HG03039 (cell line): ENCODE results near the gene PLD5.
"Not testable (repeated sequence)": the region's sequence is repeated elsewhere in the genome, so short reads cannot be mapped to it uniquely, and the experiment has no call there.

Experiments used
- ATAC-seq: cut with Tn5 transposase; IDR thresholded peaks from one replicate; pipeline ENCODE4 v1.9.1; 2021; ENCODE audit warnings: mild to moderate bottlenecking, moderate library complexity; ENCODE audit not compliant: unreplicated experiment

Gene PLD5

DNA sequence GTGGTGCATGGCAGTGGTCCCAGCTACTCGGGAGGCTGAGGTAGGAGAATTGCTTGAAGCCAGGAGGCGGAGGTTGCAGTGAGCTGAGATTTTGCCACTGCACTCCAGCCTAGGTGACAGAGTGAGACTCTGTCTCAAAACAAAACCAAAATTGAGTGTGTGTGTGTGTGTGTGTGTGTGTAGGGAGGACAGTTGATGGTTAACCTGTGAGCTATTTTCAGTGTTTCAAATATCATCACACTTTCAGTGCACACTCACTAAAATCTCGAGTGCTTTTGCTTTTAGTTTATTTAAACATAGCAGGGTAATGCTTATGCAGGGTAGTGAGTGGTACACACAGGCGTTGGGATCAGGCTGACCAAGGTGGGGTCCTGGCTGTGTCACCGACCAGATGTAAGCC is 344.7 kb downstream of the PLD5 start:
- peak; percentile 79 for ATAC-seq

DNA sequence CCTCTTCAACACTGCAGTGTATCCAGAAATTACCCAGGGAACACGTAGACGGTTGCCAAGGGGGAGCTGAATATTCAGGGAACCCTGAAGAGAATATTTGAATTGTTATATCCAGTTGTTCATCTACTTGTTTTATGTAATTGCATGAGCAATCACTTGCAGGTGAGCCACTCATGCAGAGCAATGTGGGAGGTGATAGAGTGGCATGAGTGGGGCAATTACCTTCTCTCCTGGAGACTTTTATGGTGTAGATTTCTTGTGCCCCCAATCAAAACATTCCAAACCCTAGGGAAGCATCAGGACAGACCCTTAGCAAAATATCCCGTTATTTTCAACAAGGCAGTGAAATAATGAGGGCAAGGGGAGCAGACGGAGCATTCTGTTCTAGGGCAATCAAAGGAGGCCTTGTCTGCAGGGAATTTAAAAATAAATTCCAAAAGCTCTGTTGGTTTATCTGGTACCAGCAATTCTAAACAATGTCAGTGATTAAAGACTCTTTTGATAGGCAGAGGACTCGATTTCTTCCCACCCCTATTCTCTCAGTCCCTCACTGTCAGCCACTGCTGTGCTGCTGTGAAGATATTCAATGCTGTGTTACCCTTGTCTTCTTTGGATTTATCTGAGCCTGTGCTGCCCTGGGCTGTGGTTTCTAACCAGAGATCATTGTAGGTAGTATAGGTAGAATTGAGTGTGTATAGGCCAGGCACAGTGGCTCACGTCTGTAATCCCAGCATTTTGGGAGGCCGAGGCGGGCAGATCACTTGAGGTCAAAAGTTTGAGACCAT is 345.4 kb downstream of the PLD5 start:
- ATAC-seq: no peak

DNA sequence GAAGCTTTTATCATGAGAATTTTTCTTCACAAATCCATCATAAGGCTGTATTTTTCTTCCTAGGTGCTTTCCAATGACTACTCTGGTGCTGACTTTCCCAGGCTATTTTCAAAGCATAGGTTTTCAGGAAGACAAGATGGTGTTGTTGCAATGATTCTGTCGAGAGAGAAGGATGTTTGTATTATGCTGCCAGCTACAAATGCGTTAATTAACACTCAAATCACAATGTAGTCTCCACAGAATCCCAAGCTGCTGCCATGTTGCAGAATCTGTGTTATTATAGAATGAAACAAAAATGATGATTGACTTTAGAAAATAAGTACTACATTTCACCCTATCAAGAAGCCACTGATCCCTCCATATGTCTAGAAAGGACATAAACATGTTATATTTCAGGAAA is 346.1 kb downstream of the PLD5 start:
- ATAC-seq: no peak

DNA sequence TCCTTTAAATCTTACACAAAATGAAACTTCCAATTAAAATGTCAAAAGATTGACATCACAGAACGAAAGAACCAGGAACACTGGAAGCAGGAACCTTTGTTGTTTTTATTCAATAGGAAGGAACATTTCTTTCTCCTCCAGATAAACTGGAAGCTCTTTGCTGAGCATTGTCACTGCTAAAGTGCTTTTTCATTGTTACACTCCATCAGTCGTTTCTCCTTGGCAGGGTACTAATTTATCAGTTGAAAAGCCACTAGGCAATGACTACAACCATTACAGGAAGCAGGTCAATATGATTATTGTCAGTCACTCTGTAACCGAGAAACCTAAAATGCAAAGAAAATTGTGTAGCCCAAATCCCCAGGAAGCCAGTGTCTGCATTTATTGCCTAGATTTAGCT is 362.4 kb downstream of the PLD5 start:
- no peak for ATAC-seq

DNA sequence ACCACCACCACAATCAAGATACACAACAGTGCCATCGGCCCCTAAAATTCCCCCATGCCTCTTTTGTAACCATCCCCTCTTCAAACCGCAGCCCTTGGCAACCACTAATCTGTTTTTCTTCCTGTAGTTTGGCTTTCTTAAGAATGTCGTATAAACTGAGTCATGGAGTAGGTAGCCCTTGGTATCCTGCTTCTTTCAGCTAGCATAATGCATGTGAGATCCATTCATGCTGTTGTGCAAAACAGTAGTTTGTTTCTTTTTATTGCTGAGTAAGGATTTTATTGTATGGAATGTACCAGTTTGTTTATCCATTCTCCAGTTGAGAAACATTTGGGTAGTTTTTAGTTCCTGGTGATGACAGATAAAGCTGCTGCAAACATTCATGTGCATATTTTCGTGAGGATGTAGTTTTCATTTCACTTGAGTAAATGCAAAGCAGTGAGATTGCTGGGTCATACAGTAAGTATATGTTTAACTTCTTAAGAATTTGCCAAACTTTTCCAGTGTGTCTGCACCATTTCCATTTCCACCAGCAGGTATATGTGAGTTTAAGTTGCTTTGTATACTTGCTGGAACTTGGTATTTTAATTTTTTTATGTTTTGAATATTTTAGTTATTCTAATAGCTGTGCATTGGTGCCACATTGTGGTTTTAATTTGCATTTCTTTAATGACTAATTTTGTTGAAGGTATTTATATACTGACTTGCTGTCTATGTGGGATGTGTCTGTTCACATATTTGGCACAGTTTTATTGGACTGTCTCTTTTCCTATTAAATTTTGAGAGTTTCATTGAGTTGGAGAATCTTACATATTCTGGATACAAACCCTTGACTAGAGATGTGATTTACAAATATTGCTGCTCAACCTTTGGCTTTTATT is 377.2 kb downstream of the PLD5 start:
- no peak for ATAC-seq

DNA sequence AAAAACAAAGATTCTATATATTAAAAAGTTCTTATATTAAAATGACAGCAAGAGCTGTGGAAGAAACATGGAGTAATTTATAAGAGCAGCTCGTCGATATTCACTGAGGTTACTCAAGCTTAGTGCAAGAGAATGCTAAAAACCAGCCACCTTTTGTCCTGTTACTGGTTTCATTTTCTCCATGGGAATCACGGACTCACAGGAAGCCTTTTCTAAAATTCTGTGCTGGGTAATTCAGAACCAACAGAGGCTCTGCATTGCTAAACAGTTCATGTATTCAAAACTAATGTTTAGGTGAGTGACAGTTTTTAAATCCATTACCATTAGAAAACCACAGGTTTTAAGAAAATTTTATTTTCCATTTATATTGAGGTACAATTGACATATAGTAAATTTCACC is 377.8 kb downstream of the PLD5 start:
- ATAC-seq: no peak

DNA sequence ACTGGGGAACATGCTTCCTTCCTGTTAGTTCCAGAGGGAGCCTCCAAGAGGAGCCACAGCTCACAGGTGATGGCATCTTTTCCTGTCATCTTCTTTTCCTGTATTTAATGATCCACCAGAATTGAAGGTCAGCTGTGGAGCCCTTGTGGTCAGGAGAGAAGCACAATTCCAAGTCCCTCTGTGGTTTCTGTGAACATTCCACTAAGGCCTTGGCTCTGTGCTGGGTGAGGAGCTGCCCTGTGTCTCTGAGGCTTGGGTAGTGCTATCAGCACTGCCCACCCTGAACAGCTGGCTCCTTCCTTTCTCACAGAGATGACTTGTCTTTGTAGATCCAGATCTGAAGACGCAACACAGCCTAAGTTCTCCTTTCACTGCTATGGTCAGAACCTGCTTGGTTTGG is 383.7 kb downstream of the PLD5 start:
- ATAC-seq: no peak

DNA sequence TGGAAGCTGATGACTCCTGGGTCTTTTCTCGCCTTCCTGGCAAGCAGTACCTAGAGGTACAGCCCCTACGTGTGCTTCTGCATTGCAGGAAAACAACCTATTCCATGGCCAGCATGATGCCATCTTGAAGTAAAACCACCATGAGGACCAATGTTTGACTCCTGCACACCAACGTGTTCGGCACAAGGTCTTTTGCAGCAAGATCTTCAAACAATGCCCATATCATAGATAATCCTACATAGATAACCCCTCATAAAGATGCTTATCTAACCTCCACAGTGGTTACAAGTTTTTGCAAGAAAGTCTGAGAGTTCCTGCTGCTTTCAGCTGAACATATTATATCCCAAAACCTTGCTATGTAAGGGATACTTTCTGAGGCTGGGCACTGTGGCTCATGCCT is 384.5 kb downstream of the PLD5 start:
- no peak for ATAC-seq

DNA sequence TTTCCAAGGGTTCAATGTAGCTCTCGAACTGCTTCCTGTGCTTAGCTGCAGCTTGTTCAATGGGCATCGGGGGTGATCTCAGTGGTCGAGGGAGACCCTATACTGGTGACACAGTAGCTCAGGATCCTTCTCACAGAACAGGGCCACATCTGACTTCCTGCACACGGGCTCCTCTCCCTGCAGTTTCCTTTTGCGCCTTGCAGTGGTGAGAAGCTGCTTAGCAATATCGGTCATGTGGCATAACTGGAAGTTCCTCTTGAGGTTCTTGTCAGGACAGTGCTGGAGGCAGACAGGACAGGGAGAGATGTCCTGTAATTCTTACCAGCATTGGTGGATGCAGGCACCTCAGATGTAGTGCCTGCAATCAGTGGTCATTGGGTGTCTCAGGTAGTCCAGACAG is 385.1 kb downstream of the PLD5 start:
- peak; percentile 68 for ATAC-seq

DNA sequence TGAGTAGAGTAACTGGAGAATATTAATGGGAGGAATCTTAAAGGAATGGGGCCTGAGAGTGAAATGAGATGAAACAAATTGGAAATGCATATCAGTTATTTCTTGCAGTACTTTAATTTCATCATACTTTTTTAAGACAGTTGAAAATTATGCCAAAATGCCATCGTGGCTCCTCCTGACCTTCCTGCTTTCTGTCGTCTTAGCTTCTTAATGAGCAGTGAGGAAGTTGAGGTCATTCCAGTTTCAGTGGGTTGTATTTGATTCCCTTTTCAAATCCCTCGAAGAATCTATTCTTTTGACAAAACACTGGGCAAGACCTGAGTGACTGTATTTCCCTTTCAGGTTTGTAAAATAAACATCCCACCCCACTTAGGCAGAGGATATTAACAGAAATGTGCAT is 390.7 kb downstream of the PLD5 start:
- ATAC-seq: no peak

DNA sequence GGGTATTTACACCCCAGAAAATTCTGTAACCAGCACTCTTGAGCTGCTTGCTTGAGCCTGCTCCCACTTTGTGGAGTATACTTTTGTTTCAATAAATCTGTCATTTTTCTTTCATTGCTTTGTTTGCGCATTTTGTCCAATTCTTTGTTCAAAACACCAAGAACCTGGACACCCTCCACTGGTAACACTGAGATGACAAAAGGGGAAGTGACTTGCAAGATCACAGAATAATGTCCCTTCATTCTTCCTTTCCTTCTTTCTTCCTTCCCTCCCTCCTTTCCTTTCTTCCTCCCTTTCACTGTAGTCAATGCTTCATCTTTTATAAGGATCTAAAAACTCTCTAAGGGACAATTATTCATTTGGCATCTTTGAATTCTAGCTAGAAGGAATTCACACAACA is 391.1 kb downstream of the PLD5 start:
- ATAC-seq: no peak

DNA sequence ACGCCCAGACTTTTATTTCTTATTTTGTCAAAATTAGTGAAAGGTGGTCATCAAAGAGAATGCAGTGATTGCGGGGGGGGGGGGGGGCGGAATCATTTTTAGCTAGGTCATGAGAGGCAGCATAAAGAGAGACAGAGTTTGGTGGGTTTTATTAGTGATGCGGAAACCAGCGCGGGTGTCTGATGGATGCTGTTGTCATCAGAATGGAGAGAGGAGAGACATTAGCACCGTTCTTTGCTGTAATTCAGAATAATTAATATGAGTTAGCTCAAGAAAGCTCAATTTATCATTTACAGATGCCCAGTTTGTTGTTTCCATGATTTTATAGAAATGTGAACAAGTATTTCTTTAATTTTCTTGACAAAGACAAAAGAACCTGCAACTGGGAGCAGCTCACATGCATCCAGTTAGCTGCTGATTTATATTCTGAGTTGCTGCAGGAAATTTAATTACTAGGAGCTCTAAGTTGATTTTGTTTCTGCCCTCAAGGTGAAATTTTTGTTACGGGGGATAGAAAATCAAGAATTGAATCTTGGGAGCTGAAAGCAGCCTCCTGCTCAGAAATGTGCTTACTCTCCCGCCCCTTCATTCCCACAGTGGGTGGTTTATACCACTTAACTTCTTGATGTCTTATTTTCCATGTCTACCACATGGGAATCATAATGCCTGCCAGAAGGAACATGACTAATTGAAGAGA is 392.2 kb downstream of the PLD5 start:
- no peak for ATAC-seq

DNA sequence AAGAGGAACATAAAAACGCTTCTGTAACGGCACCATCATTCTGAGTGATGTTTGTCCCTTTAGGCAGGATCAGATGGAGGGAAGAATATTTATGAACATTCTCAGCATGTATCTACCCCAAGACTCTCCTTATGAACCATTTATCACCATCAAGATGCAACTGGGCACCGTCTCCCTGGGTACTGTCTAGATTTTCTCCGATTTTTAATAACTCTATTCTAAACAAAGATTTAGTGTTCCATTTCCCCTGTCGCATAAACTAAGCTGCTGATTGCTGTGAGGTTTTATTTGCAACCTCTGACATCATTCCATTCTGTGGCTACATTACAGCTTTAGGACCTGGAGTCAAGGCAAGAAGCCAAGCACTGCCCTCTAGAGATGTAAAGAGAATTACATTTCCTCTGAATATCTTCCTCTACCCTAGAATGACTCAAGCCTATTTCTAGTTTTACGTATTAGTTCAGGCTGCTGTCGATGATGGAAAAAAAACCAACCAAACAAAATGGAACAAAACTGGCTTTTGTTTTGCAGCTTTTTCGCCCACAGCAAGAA is 395.5 kb downstream of the PLD5 start:
- no peak for ATAC-seq

DNA sequence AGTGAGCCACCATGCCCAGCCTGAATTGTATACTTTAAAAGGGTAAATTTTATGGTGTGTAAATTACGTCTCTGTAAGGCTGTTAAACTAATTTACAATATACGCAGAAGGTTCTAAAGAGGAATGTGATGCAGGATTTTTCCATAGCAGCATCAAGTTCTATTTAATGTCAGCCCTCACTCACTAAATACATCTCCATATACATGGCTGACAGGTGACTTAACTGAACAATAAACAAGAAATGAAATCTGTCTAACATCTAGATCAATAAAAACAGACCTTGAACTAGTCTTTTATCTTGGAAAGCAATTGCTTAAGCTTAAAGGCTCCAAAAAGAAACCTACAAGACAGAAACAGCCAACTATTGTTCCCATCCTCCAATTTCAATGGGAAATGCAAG is 404.1 kb downstream of the PLD5 start:
- ATAC-seq: no peak

DNA sequence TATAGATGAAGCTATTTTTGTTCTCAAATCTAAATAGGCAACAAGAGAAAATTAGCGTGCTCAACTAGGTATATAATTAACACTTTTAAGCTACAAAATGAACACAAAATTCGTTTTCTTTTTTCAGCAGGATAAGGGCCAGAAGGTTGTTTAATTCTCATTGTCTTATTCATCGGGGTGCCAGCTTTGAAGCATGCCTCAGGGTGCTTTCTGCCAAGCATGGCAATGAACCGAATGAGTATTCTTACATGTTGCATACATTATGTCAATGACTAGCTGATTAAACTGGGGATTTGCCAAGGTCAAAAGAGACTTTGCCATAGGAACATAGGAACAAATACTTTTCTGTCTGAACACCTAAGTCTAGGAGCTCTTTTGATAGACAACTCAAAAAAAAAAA is 423.6 kb downstream of the PLD5 start:
- ATAC-seq: no peak

DNA sequence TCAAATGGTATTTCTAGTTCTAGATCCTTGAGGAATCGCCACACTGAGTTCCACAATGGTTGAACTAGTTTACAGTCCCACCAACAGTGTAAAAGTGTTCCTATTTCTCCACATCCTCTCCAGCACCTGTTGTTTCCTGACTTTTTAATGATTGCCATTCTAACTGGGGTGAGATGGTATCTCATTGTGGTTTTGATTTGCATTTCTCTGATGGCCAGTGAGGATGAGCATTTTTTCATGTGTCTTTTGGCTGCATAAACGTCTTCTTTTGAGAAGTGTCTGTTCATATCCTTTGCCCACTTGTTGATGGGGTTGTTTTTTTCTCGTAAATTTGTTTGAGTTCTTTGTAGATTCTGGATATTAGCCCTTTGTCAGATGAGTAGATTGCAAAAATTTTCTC is 427.2 kb downstream of the PLD5 start:
- ATAC-seq: not testable (repeated sequence)

DNA sequence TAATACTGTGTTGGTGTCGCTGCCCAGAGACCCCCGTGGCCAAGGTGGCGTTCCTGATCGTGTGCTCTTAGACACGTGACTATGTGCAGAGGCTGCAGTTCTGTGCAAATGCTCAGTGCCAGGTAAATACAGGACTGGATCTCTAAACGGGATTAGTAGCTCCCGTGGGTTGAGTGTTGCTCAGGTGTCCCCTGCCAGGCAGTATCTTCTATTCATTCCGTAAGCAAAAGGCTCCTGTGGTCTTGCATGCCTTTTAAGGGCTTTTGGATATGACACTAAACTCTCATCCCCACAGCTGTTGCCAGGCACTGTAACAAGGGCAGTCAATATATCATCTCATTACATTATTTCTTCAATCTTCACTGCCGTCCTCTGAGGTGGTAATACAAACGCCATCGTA is 431.4 kb downstream of the PLD5 start:
- ATAC-seq: no peak

DNA sequence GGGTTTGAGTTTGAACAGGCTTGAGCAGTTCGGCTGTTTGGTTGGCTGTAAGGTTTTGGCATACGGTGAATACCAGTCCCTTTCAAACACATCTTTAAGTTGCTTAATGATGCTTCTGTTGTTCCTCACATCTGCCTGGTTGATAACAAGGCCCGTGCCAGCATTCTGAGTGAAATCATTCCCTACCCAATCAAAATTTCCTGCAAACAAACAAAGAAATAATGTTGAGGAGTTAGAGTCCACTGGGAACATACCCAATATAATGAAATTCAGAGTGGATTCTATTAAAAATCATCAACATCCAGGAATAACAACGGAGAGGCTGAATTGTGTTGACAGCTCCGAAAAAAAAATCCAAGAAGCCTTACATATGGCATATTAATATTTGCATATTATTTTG is 434.6 kb downstream of the PLD5 start:
- ATAC-seq: no peak

DNA sequence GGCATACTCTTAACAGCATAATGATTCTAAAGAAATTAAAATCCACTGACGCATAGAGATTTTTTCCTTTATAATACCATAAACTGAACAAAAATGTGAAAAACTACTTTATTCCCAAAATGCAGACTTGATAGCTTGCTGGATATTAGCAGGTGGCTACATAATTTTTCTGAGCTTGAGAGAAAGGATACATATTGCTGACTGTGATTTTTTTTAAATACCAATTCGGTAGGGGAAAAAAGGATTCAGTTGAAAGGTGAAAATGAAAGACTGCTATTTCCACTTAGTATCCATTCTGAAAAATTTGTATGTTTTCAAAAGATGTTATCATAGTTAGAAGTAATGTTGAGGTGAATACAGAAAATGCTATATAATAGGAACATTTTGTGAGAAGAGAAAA is 435.6 kb downstream of the PLD5 start:
- no peak for ATAC-seq

DNA sequence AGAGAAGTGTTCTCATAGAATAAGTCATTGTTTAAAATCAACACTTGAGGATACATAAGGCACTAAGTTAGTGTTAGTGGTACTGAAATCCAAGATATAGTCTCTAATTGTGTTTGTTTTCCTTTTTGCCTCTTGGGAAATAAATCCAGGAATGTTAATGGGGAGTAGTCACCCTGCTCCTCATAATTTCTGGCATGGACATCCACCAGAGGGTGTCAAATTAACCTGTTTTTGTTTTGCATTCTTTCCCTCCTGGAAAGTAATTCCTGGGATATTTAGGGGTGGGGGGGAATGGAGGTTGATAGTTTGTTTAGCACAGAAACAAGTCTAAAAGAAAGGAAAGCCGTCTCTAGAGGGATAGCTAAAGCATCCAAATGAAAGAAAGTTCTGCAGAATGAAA is 437.8 kb downstream of the PLD5 start:
- no peak for ATAC-seq

DNA sequence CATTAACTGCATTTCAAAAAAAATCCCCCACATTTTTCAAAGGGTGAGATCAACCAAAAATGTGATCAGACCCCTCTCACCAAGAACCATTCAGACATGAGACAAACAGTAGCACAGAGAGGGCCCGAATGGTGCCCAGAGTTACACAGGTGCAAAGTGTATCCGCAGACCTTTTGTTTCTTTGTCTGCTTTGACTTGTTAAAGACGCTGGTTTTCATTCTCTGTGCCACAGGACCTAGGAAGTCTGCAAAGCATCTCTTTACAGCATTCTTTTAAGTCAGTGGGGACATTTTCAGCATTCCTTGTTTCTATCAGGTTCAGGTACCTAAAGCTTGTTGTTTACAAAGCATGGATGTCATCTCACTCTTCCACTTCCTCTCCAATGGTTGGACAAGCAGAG is 438.4 kb downstream of the PLD5 start:
- no peak for ATAC-seq
